ENCODE results near the gene KIF27.
"Not testable (repeated sequence)": the region's sequence is repeated elsewhere in the genome, so short reads cannot be mapped to it uniquely, and the experiment has no call there.

Gene KIF27

DNA sequence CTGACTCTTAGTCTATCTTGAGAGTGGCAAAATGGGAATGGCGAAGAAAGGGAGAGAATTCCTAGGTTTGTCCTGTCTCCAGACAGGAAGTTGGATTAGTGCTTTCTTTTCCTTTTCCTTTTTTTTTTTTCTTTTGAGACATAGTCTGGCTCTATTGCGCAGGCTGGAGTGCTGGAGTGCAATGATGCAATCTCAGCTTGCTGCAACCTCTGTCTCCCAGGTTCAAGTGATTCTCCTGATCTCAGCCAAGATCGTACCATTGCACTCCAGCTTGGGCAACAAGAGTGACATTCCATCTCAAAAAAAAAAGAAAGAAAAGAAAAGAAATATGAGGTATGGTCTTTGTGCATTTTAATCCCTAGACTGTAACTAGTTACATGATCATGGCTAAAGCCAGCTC is 12.6 kb upstream of the KIF27 start:
- DNase-seq: no peak

DNA sequence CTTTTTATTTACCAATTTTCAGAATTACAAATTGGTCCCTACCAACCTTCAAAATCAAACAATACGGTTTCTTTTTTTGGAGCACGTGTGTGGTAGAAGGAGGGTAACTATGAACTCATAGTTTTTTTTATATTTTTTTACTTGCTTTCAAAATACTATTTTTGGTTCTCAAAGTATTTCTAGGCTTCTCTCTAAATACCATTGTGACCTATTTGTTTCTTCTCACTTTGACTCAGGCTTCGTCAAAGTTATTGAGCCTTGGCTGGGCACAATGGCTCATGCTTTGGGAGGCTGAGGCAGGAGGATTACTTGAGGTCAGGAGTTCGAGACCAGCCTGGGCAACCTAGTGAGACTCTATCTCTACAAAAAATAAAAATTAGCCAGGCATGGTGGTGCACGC is 11.6 kb upstream of the KIF27 start:
- DNase-seq: no peak

DNA sequence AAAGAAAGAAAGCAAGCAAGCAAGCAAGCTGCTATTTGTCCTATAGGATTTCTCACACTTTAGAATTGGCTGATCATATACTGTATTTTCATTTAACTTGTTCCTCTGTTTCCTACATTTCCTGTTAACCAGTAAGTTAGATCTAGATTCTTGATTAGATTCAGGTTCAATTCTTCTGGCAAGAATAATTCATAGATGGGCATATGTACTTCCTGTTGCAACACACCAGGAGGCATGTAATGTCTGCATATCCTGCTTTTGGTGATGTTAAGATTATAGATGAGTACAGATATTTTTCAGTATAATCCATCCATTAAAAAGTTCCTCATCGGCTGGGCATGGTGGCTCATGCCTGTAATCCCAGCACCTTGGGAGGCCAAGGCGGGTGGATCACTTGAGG is 10.8 kb upstream of the KIF27 start:
- DNase-seq: no peak

DNA sequence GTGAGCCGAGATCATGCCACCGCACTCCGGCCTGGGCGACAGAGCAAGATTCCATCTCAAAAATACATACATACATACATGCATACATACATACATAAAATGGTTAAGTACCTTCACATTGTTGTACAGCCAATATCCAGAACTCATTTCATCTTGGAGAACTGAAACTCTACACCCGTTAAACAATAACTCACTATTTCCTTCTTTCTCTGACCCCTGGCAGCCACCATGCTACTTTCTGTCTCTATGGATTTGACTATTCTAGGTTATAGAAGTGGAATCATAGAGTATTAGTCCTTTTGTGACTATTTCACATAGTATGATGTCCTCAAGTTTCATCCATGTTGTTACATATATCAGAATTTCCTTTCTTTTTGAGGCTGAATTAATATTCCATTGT is 9.6 kb upstream of the KIF27 start:
- DNase-seq: no peak

DNA sequence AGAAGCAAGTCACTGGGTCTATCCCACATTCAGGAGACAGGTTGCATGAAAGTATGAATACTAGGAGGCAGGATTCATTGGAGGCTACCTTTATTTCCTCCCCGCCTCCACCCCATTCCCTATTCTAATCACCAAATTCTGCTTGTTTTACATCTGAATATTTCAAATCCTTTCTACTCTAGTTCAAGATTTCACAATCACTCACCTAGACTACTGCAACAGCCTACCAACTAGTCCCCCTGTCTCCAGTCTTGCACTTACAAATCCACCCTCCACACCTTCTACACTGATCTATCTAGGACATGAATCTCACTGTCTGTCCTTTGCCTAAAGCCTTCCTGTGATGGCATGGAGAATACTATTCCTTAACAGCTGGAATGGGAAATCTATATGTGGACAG is 6.4 kb upstream of the KIF27 start:
- DNase-seq: no peak

DNA sequence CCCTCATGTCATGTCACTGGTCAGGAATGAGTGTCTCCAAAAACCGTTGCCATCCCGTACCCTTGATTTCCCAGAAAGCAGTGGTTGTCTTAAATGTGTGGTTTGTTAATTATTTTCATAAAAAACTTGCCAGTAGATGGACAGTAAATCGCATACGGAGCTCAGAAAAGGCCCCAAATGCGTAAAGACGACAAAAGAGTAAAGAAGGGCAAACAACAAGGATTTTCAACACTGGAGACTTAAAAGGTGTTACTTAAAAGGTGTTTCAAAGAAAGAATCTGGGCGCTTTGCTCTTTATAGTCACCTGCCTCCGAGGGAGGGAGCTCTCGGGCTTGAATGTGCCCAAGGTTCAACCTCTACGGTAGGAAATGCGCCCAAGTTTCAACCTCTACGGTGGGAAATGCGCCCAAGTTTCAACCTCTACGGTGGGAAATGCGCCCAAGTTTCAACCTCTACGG is 734 bp downstream of the KIF27 start:
- DNase-seq: peak; percentile 64 to 89 (median 79)

DNA sequence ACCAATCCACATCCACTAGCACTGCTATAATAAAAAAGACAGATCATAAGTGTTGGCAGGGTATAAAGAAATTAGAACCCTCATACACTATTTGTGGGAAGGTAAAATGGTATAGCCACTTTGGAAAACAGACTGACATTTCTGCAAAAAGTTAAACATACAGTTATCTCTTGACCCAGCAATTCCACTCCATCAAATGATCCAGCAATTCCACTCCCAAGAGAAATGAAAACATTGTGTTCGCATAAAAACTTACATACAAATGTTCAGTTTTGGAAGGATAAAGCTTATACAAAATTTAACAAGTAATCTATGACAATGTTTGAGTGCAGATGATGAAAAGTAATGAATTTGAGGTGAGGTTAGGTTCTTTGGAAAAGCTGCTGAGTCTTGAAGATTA is 2.1 kb downstream of the KIF27 start:
- DNase-seq: no peak

DNA sequence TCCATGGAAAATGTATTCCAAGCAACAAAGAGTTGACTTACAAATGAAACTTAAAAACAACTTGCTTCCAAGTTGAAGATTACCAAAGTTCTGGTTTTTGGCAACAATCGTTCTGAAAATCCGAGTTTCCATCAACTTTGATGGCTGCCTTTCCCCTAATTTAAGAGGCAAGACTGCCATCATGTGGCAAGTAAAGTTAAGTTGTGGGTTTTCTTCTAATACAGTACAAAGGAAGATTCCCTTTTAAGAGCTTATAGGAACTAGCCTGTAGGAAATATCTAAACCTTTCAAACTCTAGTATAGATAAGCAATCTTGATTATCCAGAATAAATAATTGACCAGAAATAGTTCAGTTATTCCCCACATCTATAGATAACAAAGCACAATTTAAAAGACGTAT is 9.0 kb downstream of the KIF27 start:
- peak in 1 of 3 experiments; percentile 59 for DNase-seq

DNA sequence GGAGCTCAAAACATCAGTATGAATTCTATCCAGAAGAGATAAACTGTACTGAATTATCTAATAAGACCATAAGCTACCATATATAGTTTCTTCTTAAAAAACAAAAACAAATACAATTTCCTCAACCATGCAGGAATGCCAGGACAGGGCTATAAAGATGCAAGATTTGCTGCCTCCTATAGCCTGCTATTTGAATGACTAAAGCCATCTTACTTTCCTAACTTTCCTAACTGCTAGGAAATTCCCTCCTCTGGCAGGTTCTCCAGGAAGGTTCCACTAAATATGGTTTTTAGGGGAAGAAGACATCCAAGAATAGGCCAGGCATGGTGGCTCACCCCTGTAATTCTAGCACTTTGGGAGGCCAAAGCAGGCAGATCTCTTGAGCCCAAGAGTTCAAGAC is 15.1 kb downstream of the KIF27 start:
- no peak for DNase-seq

DNA sequence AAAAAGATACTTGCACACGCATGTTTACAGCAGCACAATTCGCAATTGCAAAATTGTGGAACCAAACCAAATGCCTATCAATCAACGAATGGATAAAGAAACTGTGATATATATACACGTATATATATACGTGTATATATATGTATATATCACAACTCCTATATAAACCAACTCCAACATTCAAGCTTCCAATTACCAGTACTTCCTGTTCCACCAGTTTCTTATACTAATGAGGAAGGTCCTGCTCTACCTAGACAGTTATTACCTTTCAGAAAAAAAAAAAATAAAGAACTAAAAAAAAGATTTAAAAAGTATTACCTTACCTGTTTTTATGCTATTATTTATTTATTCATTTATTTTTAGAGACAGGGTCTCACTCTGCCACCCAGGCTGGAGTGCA is 20.6 kb downstream of the KIF27 start:
- not testable (repeated sequence) for DNase-seq

DNA sequence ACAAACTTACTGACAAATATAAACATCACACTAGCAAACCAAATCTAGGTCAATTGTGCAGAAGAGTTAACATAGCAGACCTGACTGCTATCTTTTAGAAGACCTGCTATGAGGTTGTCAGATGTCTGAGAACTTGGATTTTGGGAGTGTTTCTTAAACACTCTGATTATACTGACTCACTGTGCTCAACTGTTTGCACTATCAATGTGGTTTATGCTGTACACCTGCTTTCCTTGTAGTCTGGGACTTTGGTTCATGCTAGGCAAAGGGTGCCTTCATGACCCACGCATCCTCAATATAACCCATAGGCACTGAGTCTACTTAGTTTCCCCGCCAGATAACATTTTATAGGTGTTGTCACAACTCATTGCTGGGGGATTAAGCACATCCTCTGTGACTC is 26.9 kb downstream of the KIF27 start:
- not testable (repeated sequence) for DNase-seq

DNA sequence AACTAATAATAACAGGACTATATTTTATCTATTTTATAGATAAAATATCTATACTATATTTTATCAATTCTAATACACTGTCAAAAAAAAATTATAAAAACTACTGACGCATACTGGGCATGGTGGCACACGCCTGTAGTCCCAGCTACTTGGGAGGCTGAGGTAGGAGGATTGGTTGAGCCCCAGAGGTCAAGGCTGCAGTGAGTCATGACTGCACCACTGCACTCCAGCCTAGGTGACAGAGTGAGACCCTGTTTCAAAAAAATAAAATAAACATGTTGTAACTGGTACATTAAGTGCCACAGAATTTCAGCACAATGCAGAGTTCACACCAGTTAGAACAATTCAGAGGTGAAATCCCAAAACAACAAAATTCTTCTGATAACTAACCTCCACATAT is 34.7 kb downstream of the KIF27 start:
- DNase-seq: not testable (repeated sequence)

DNA sequence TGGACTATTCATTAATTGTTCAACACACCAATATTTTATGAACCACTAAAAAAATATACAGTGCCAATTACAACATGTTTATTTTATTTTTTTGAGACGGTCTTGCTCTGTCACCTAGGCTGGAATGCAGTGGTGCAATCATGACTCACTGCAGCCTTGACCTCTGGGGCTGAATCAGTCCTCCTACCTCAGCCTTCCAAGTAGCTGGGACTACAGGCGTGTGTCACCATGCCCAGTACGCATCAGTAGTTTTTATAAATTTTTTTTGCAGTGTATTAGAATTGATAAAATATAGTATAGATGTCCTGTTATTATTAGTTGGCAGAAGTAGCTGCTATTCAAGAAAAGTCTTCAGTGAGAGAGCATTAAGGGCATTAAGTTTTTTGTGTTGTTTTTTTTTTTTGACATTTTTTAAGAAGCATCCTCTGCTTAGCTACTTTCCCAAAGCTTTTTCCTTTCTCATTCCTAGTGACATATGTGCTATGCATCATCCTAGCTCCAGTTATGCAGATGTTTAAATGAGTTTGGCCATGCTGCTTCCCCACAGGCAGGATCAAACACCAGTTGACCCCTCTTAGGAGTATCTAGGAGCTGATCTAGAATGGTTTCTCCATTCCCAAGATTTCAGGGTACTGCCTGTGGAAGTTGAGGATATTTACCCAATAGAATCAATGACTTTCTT is 35.5 kb downstream of the KIF27 start:
- not testable (repeated sequence) for DNase-seq

DNA sequence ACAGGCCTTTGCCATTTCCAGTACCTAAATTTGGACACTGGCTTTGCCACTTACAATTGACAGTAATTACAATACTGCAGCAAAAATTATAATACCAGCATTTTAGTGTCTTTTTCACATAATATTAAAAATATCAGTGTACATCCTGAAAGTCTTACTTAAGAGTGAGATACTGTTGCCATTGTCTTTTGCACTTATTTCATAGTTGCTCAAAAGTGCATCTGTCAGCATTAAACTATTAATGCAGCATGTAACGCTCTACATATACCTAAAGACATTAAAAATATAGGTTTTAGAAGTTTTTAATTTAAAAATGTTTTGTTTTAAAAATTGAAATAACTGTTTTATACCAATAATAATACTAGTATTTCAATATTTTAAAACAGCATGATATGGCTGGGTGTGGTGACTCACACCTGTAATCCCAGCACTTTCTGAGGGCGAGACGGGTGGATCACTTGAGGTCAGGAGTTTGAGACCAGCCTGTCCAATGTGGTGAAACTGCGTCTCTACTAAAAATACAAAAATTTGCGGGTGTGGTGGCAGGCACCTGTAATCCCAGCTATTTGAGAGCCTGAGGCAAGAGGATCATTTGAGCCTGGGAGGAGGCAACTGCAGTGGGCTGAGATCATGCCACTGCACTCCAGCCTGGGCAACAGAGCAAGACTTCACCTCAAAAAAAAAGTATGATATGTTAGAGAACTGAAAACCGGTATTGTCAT is 39.4 kb downstream of the KIF27 start:
- DNase-seq: not testable (repeated sequence)

DNA sequence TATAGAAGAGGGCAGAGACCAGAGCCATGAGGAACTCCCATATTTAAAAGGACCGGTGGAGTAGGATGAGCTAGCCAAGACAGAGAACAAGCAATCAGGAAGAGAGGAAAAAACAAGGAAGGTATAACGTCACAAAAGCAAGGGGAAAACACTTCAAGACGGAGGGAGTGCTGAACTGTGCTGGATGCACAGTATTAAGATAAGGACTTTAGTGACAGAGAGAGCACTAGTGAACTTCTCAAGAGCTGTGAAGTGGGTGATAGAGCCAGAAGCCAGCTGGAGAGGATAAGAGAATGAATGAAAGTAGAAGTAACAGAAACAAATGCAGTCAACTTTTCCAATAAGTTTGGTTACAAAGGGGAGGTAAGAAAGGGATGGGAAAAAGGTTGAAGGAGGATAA is 45.7 kb downstream of the KIF27 start:
- not testable (repeated sequence) for DNase-seq

DNA sequence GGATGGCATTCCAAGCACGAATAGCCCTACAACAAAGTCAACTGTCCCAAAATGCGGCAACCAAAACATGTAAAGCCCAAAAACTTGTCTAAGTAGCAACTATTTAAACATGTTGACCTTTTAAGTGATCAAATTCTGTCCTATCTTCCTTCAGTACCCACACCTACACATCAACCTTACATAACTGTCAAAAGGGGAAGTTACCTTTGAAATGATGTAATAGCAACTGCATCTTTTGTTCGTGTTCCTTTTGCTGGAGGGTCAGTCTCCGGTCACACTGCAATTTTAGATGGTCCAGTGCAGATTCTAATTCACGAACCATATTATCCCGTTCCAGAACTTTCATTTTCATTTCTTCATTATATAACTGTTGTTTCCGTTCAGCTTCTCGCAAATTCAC is 71.3 kb downstream of the KIF27 start:
- DNase-seq: not testable (repeated sequence)

DNA sequence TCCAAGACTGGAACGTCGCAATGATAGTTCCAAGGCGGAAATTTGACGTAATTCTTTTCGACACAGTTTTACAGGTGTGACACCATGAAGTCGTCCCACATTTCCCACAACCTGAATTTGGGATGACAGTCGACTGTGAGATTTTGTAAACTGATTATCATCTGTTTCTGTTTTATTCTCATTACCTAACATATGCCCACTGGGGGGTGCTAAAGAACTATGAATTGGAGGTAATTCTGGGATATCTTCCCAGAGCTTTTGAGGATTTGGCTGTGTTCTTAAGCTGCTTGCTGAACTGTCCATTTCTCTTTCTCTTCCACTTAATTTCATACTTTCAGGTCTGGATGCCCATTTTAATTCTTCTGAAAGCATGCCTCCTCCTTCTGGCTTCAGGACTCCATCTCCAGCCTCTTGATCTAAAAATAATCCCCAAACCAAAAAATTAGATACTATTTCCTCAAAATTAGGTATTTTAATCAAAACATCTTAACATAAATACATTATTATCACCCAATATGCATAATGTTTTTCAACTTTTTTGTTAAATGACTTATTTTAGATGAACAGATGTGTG is 84.1 kb downstream of the KIF27 start:
- DNase-seq: not testable (repeated sequence)

DNA sequence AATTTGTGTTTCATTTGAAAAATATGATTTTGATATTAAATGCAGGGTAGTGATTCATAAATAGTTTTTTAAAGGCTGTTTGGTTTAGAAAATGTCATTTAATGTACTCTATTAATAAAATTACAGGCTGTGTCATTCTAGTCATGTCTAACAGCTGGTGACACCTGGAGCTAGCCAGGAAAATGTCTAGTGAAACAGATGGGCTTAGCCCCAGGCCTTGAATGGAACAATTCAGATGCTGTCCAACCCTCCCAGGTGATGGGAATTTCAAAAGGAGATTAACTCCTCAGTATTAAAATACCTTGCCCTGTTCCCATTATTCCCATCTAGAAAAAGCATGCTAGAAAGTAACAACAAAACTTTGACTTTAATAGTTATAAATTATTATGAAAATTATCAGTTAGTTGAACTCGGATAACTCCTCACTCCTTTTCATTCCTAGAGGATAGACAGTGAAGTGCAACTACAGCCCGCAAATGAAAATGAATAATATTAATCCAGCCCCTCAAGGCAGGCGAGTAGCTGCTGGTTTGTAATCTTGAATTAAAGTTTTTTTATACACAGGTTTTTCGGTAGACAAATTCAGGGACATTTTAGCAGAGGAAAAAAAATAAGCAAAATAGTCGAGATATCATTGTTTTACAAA is 90.7 kb downstream of the KIF27 start:
- DNase-seq: peak in 2 of 3 experiments; percentile 46 to 82

DNA sequence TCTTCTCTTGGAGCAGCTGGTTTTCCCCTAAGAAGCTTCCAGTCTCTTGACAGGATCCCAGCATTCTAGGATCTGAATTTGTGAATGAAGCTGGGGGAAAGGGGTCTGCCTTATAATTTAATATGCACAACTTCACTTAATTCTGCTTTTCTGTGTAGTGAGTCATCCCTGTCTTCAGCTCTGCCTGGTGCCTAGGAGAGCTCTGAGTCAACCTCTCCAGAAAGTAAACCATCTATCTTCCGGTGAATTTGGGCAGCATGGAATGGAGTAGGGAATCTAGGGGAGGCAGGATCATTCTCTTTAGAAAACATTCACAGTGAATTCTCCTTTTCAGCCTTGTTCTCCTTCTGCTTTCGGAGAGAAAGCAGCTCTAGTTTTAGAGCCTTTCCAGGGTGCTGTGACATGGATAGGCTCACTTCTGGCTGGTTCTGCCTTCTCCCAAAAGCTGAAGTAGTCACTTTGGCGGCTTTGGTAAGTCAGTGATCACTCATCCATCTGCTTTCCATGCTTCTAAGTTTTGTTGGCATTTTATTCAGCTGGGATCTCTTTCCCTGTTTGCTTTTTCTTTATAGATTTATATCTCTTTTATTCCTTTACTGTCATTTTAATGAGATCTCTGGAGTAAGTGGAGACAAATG is 96.1 kb downstream of the KIF27 start:
- DNase-seq: not testable (repeated sequence)

DNA sequence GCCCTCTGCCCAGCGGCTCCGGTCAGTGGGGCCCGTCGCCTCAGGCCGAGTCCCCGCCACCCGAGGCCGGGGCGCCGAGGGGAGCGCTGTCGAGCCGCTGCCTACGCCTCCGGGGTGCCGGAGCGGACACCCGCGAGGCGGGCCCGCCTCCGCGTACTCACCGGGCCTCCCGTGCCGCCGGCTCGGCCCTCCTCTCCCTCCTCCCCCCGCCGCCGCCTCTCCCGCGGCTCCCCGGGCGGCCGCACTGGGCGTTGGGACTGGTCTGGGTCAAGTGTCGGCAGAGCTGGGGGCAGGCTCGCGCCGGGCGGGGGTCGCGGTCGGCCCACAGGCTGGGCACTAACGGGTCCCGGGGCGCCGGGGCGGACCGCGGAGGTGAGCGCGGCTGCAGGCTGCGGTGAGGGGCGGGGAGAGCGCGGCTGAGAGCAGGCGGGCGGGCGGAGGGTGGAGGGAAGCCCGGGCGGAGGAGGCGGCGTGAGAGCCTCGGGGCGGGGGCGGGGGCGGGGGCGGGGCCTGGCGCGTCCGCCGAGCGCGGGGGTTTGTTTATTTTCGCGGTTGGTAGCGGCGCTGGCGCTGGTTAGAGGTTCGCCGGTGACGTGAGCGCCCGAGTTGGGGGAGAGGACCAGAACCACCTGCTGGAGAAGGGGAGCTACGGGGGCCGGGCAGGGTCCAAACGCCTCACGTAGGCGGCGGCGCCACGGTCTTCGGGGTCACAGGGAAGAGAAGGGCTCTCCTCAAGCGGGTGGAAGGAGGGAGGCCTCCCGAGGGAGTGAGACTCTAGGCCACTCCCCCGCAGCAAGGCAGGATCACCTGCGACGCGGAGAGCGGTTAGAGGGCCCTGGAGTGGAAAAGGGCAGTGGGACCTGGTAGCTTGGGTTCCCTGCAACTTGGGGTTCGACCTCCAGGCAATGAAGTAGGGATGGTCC is 103.6 kb downstream of the KIF27 start, which contains the start of gene GKAP1:
Gene GKAP1, minus strand, starts transcription at position 414 of the 923 bp plus-strand sequence. CDS start 11,252 bp downstream, outside the sequence.
- peak; percentile 70 to 95 (median 94) for DNase-seq

DNA sequence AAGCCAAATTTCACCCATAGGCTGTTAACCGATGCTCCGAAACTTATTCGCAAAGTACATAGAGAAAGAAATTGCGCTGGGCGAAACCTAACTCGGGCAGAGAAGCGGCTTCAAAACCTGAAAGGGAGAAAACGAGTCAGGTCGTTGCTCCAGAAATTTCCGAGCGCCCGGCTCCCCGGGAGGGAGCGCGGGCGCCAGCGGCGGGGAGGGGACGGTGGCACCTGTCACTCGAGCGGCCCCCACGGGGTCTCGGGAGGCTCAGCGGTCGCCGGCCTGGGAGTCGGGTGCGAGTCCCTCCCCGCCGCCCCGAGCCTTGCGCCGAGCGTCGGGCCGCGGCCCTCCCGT is 104.2 kb downstream of the KIF27 start:
- peak in 1 of 3 experiments; percentile 83 for DNase-seq

DNA sequence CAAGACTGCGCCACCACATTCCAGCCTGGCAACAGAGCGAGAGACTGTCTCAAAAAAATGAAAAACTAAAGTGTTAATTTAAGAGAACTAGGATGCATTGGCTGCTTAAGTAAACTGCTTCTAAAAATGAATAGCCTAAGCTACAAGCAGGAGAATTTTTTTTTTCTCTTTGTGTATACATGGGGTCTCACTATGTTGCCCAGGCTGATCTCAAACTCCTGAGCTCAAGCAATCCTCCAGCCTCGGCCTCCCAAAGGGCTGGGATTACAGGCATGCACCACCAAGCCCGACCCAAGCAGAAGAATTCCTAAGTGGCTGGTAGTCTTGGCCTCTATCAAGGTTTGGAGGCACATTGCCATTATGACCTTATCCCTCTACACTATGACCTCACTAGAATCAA is 106.1 kb downstream of the KIF27 start:
- not testable (repeated sequence) for DNase-seq
